ENCODE data around the gene KCTD1.

Gene KCTD1

DNA sequence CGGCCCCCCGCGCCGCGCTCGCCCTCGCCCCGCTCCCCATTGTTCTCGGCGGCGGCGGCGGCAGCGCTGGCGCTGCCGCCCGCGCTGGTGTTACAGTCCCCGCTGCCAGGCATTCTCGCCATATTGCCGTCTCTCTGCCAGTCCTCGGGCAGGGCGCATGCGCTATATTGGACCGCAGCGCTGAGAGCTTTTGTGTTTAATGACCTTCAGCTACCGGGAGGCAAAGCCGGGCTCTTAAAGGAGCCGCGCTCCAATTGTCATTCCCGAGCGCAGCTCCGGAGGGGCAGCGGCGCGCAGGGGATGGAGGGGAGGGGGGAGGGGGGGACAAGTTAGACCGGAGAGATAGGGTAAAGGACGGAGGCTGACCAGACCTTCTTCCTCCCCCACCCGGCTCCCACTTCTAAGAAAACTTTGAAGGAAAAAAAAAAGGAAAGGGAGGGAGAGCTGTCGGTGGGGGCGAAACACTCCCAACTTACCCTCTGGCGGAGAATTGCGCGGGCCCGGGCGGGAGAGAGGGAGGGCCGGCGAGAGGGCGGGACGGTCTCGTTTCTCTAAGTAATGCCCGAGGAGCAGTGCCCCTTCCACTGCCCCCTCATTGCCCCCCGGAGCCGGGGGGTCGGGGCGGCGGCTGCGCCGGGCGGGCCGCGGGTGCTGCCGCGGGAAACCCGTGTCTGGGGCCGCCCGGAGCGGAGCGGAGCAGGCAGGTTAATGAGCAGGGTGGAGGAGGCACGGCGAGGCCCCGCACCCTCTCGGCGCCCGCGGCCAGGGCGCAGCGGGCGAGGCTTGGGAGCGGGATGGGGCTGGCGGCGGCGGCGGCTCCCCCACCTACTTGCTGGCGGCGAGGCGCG is at the start of gene KCTD1:
TSS of gene KCTD1 (minus strand) at position 139 of the 848 bp plus-strand sequence. CDS start at position 122, 17 bp downstream.
- TF ChIP-seq ZFX (IDR thresholded peaks at IDR 0.05) (peak; percentile 35; the same call in 1 of the 2 replicates), CTCF (conservative IDR thresholded peaks at IDR 0.05) (no peak)
- H3K27ac ChIP-seq: peak within 1 kb of the TSS; percentile 86

GRCh38 chr18:26593365-26594320 is 45.3 kb upstream of the KCTD1 start:
- H3K27ac ChIP-seq: no peak overlapping the region
- TF ChIP-seq CTCF (conservative IDR thresholded peaks at IDR 0.05) (no peak), ZFX (IDR thresholded peaks at IDR 0.05) (no peak)

DNA sequence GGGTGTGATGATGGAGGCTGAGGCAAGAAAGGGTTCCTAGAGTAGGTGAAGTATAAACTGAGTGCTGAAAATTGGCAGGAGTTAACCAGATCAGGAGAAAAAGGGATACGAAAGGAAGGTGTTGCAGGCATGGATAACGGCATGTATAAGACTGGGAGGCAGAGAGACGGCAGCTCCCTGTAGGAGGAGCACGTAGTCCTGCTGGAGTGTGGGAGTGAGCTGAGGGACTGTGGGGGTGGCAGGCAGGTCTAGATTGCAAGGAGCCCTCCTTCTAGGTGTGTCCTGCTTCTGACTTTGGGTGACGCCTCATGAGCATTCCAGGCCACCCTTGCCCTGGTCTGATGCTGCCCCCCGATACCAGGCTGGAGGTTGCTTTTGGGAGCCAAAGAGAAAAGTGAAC is 36.4 kb upstream of the KCTD1 start:
- H3K27ac ChIP-seq: no peak overlapping the region
- TF ChIP-seq ZFX (IDR thresholded peaks at IDR 0.05): no peak
- no peak for TF ChIP-seq CTCF (conservative IDR thresholded peaks at IDR 0.05)

DNA sequence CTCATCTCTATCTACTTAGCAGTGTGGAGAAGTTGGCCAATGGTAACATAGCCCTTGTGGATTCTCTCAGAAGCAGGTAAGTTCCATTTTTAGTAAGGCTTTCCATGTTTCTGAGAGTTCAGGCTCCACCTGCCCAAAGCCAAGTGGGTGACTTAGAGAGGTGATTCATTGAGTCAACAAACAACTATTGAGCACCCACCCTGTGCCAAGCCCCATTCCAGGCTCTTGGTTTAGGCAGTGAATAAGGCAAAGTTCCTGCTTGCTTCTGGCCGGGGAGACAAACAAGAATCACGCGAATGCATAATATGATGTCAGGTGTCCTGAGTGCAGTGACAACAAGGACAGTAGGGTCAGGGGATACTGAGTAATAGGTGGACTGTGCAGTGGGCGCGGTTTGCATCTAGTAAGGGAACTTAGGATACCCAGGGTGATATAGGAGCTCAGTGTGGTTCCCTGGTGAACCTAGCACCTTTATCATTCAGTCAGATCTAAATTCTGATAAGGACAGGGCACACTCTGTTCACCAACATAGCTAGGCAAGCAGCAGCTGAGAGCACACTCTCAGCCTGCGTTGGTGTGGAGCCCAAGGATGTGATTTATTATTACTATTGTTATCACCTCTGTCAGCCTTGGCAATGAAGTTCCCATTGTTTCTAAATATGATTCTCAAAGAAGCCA is 31.7 kb upstream of the KCTD1 start:
- no peak for TF ChIP-seq CTCF (conservative IDR thresholded peaks at IDR 0.05)
- no peak for TF ChIP-seq ZFX (IDR thresholded peaks at IDR 0.05)
- no peak overlapping the region for H3K27ac ChIP-seq

GRCh38 chr18:26575865-26576217 is 27.5 kb upstream of the KCTD1 start:
- TF ChIP-seq CTCF (conservative IDR thresholded peaks at IDR 0.05): no peak
- no peak for TF ChIP-seq ZFX (IDR thresholded peaks at IDR 0.05)
- H3K27ac ChIP-seq: no peak overlapping the region

GRCh38 chr18:26574958-26575864 is 26.9 kb upstream of the KCTD1 start:
- no peak for TF ChIP-seq ZFX (IDR thresholded peaks at IDR 0.05)
- TF ChIP-seq CTCF (conservative IDR thresholded peaks at IDR 0.05): no peak
- H3K27ac ChIP-seq: peak overlapping the region; percentile 45
